Measurements from ENCODE around the gene ME2. TPM values are rescaled to one million over a fixed set of nuclear protein-coding genes. Genes with fewer than 3 reads are reported as not detected.

ME2 gene
- total RNA-seq, 6 experiments from 2014 or later: 12.3 to 32.4 (median 19.5) TPM

DNA sequence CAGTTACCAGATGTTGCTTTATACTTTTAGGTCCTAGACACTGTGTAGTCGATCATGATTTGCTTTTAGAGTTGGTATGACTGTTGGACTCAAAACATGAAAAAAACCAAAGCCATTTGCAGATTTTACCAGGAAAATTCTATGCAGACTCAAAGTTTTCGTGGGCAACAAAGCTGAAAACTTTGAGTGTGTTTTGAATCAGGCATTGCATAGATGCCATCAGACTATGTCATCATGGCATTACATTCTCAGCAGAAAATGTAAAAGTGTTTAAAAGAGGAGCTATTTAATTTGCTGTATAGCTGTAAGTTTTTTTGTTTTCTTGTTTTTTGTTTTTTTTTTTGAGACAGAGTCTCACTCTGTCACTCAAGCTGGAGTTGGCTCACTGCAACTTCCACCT lies 45.5 kb downstream of the ME2 start:
- Histone ChIP-seq H3K4me3 (no peak overlapping the region), H3K9me3 (no peaks in the 10 kb centered on the region), H3K4me1 (no peaks in the 10 kb centered on the region), H3K36me3 (peaks cover 0 to 23% (median 1%) of the 10 kb centered on the region in 4 donors), H3K27ac (no peak overlapping the region), H3K27me3 (no peaks in the 10 kb centered on the region)
- DNase-seq (no peak), ATAC-seq (no peak)
- intact Hi-C loops (cut with DNase I): no loop called here
- TF ChIP-seq, protein P1, sequence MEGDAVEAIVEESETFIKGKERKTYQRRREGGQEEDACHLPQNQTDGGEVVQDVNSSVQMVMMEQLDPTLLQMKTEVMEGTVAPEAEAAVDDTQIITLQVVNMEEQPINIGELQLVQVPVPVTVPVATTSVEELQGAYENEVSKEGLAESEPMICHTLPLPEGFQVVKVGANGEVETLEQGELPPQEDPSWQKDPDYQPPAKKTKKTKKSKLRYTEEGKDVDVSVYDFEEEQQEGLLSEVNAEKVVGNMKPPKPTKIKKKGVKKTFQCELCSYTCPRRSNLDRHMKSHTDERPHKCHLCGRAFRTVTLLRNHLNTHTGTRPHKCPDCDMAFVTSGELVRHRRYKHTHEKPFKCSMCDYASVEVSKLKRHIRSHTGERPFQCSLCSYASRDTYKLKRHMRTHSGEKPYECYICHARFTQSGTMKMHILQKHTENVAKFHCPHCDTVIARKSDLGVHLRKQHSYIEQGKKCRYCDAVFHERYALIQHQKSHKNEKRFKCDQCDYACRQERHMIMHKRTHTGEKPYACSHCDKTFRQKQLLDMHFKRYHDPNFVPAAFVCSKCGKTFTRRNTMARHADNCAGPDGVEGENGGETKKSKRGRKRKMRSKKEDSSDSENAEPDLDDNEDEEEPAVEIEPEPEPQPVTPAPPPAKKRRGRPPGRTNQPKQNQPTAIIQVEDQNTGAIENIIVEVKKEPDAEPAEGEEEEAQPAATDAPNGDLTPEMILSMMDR (IDR thresholded peaks at IDR 0.05): no peak
- no peak for TF ChIP-seq POLR2A (IDR thresholded peaks at IDR 0.05)
- WGBS (ENCODE audit: insufficient coverage, low coverage, low lambda C conversion rate, missing lambda C conversion rate): 93% methylated on average over 2 of the region's 2 CpGs

GRCh38 chr18:50926521-50926920 lies 47.6 kb downstream of the ME2 start:
- Histone ChIP-seq H3K9me3 (no peaks in the 10 kb centered on the region), H3K36me3 (peaks cover 0 to 17% (median 1%) of the 10 kb centered on the region in 4 donors), H3K4me3 (no peak overlapping the region), H3K27me3 (no peaks in the 10 kb centered on the region), H3K4me1 (no peaks in the 10 kb centered on the region), H3K27ac (no peak overlapping the region)
- ATAC-seq (no peak), DNase-seq (no peak)
- intact Hi-C loops (cut with DNase I): no loop called here
- TF ChIP-seq, protein P1 (IDR thresholded peaks at IDR 0.05): no peak
- no peak for TF ChIP-seq POLR2A (IDR thresholded peaks at IDR 0.05)

GRCh38 chr18:50928551-50928950 lies 49.6 kb downstream of the ME2 start:
- ATAC-seq (no peak), DNase-seq (no peak)
- H3K27me3 ChIP-seq: no peaks in the 10 kb centered on the region
- no peak overlapping the region for H3K4me3 ChIP-seq
- no peak overlapping the region for H3K27ac ChIP-seq
- intact Hi-C loops (cut with DNase I): no loop called here
- no peaks in the 10 kb centered on the region for H3K4me1 ChIP-seq
- 84% methylated on average over 2 of the region's 2 CpGs for WGBS (ENCODE audit: insufficient coverage, low coverage, low lambda C conversion rate, missing lambda C conversion rate)
- H3K36me3 ChIP-seq: peaks cover 0 to 11% (median 1%) of the 10 kb centered on the region in 4 donors
- TF ChIP-seq, protein P1 (IDR thresholded peaks at IDR 0.05): no peak
- no peak for TF ChIP-seq POLR2A (IDR thresholded peaks at IDR 0.05)
- no peaks in the 10 kb centered on the region for H3K9me3 ChIP-seq

GRCh38 chr18:50933684-50934083 lies 54.8 kb downstream of the ME2 start:
- intact Hi-C loops (cut with DNase I): no loop called here

More at GRCh38 chr18:50933684-50934083, 54.8 kb downstream of the ME2 start:
- Histone ChIP-seq H3K4me3 (no peak overlapping the region), H3K4me1 (peaks cover 0 to 13% (median 0%) of the 10 kb centered on the region in 4 donors), H3K36me3 (no peaks in the 10 kb centered on the region), H3K9me3 (no peaks in the 10 kb centered on the region), H3K27ac (no peak overlapping the region), H3K27me3 (no peaks in the 10 kb centered on the region)
- WGBS (ENCODE audit: insufficient coverage, low coverage, low lambda C conversion rate, missing lambda C conversion rate): 92% methylated on average over 5 of the region's 5 CpGs
- no peak for TF ChIP-seq POLR2A (IDR thresholded peaks at IDR 0.05)
- TF ChIP-seq, protein P1 (IDR thresholded peaks at IDR 0.05): no peak
- no peak for DNase-seq
- ATAC-seq: no peak
